H1 (cell line): ENCODE measurements around the gene LDLRAD3. TPM values are rescaled to one million over a fixed set of nuclear protein-coding genes. Genes with fewer than 3 reads are reported as not detected.

Source experiments
- CTCF ChIA-PET: fragments of 300-600 bp; sonication (Branson Sonifier 250); formaldehyde crosslinking; loops from one replicate; lab custom pipeline; 2021; ENCODE audit not compliant: partially characterized antibody; lab: Charles Lee
- POLR2A ChIA-PET: fragments of 300-600 bp; sonication (Branson Sonifier 250); formaldehyde crosslinking; loops from one replicate; lab custom pipeline; 2021; ENCODE audit warnings: inconsistent platforms; ENCODE audit not compliant: partially characterized antibody; lab: Charles Lee
- DNase-seq, 2 experiments: peaks; one replicate each; pipeline versions ENCODE4 v3.0.0 to v3.0.0-alpha.2; 2010 to 2022; ENCODE audit warnings: low spot score in 2 of 2, low read depth in 1 of 2, mixed read lengths in 1 of 2
- FAIRE-seq: peaks from 2 replicates; lab custom pipeline; 2011; peaks lifted over from hg19 to GRCh38; lab: Jason Lieb, UNC
- H2AFZ ChIP-seq: 2 replicates; pipeline ENCODE4 v1.8.1; 2012; ENCODE audit warnings: low read length, inconsistent platforms
- H2AK5ac ChIP-seq: 2 replicates; pipeline ENCODE4 v1.6.1; 2013; ENCODE audit warnings: low read depth, low read length
- H2BK120ac ChIP-seq: replicated peaks from 2 replicates; pipeline ENCODE3; 2013; ENCODE audit warnings: low read depth, low read length, inconsistent platforms
- H2BK12ac ChIP-seq: 2 replicates; pipeline ENCODE4 v1.6.1; 2013; ENCODE audit warnings: low read depth, low read length
- H2BK15ac ChIP-seq: 2 replicates; pipeline ENCODE4 v1.6.1; 2013; ENCODE audit warnings: low read length
- H2BK20ac ChIP-seq: 2 replicates; pipeline ENCODE4 v1.6.1; 2013; ENCODE audit warnings: low read length
- H2BK5ac ChIP-seq: 2 replicates; pipeline ENCODE4 v1.6.1; 2013; ENCODE audit warnings: low read depth, low read length
- H3K14ac ChIP-seq: 2 replicates; pipeline ENCODE4 v1.6.1; 2013; ENCODE audit warnings: inconsistent platforms; ENCODE audit not compliant: insufficient read length
- H3K18ac ChIP-seq: 2 replicates; pipeline ENCODE4 v1.6.1; 2013; ENCODE audit warnings: low read length; ENCODE audit errors: extremely low read depth
- H3K23ac ChIP-seq: 2 replicates; pipeline ENCODE4 v1.6.1; 2013; ENCODE audit warnings: inconsistent platforms; ENCODE audit not compliant: insufficient read length
- H3K23me2 ChIP-seq: 2 replicates; pipeline ENCODE4 v1.6.1; 2013; ENCODE audit warnings: low read depth, low read length
- H3K27ac ChIP-seq: 2 replicates; pipeline ENCODE4 v1.6.1; 2011; ENCODE audit warnings: low read depth, low read length, inconsistent platforms
- H3K27me3 ChIP-seq, 4 experiments: replicated peaks in 1 of 4; 1 replicate in 1 of 4; 2 replicates in 3 of 4; pipeline versions ENCODE4 v1.6.1 to v1.8.1; 2011 to 2013; ENCODE audit warnings: low read length in 3 of 4, mild to moderate bottlenecking in 3 of 4, inconsistent platforms in 2 of 4, mixed read lengths in 2 of 4, moderate library complexity in 1 of 4; ENCODE audit not compliant: control insufficient read depth in 3 of 4, insufficient read depth in 3 of 4; ENCODE audit errors: extremely low read depth in 1 of 4
- H3K36me3 ChIP-seq, 4 experiments: 2 replicates each; pipeline versions ENCODE4 v1.6.1 to v1.8.1; 2011 to 2013; ENCODE audit warnings: mild to moderate bottlenecking in 4 of 4, low read length in 3 of 4, moderate library complexity in 2 of 4, control low read depth in 1 of 4, inconsistent platforms in 1 of 4; ENCODE audit not compliant: insufficient read depth in 4 of 4, control insufficient read depth in 2 of 4
- H3K4ac ChIP-seq: replicated peaks from 2 replicates; pipeline ENCODE3; 2013; ENCODE audit warnings: low read length, low read depth, mixed read lengths, inconsistent platforms; ENCODE audit not compliant: insufficient read length
- H3K4me1 ChIP-seq, 4 experiments: replicated peaks in 1 of 4; 1 replicate in 1 of 4; 2 replicates in 3 of 4; pipeline versions ENCODE4 v1.6.1 to v1.8.1; 2011 to 2013; ENCODE audit warnings: low read length in 3 of 4, inconsistent platforms in 2 of 4, mixed read lengths in 1 of 4; ENCODE audit not compliant: insufficient read depth in 4 of 4, control insufficient read depth in 3 of 4
- H3K4me2 ChIP-seq, 2 experiments: 2 replicates each; pipeline versions ENCODE4 v1.6.1 to v1.8.1; 2011 to 2013; ENCODE audit warnings: low read depth in 2 of 2, low read length in 2 of 2, control low read depth in 1 of 2, inconsistent platforms in 1 of 2, mild to moderate bottlenecking in 1 of 2; ENCODE audit not compliant: insufficient read depth in 1 of 2
- H3K4me3 ChIP-seq, 4 experiments: fragments of 200-600, 300-600 bp in 1 of 4; sonication (generic), shearing (Covaris generic), sonication (Bioruptor Twin) in 1 of 4; 2 replicates each; pipeline versions ENCODE4 v1.5.1 to v1.8.1; 2011 to 2016; ENCODE audit warnings: low read length in 4 of 4, low read depth in 3 of 4, control low read depth in 2 of 4, inconsistent platforms in 2 of 4, mild to moderate bottlenecking in 2 of 4, mixed read lengths in 1 of 4, moderate library complexity in 1 of 4; ENCODE audit not compliant: insufficient read depth in 2 of 4; ENCODE audit errors: extremely low read depth in 1 of 4
- H3K56ac ChIP-seq: replicated peaks from 2 replicates; pipeline ENCODE3; 2013; ENCODE audit warnings: low read depth, mild to moderate bottlenecking, mixed read lengths, low read length, inconsistent platforms; ENCODE audit not compliant: insufficient read length
- H3K79me1 ChIP-seq: 2 replicates; pipeline ENCODE4 v1.6.1; 2013; ENCODE audit warnings: low read depth, low read length, control low read depth
- H3K79me2 ChIP-seq, 2 experiments: 2 replicates each; pipeline versions ENCODE4 v1.6.1 to v1.8.1; 2012 to 2013; ENCODE audit warnings: low read length in 2 of 2, mild to moderate bottlenecking in 2 of 2, inconsistent platforms in 1 of 2; ENCODE audit not compliant: insufficient read depth in 2 of 2, control insufficient read depth in 1 of 2
- H3K9ac ChIP-seq, 4 experiments: replicated peaks in 1 of 4; 1 replicate in 1 of 4; 2 replicates in 3 of 4; pipeline versions ENCODE4 v1.6.1 to v1.8.1; 2011 to 2013; ENCODE audit warnings: low read depth in 3 of 4, low read length in 3 of 4, control low read depth in 2 of 4, mild to moderate bottlenecking in 2 of 4, moderate library complexity in 2 of 4, inconsistent platforms in 1 of 4; ENCODE audit errors: extremely low read depth in 1 of 4
- H3K9me3 ChIP-seq, 2 experiments: 2 replicates each; pipeline versions ENCODE4 v1.6.1 to v1.8.1; 2012 to 2013; ENCODE audit warnings: mild to moderate bottlenecking in 2 of 2, moderate library complexity in 2 of 2, control low read depth in 1 of 2, inconsistent platforms in 1 of 2, low read depth in 1 of 2, low read length in 1 of 2, mixed read lengths in 1 of 2; ENCODE audit not compliant: insufficient read depth in 2 of 2
- H4K20me1 ChIP-seq, 2 experiments: replicated peaks in 1 of 2; 2 replicates each; pipeline versions ENCODE3 to v1.8.1; 2011 to 2013; ENCODE audit warnings: inconsistent platforms in 2 of 2, low read length in 2 of 2, mild to moderate bottlenecking in 1 of 2; ENCODE audit not compliant: insufficient read depth in 2 of 2, control insufficient read depth in 1 of 2
- H4K5ac ChIP-seq: 2 replicates; pipeline ENCODE4 v1.6.1; 2013; ENCODE audit warnings: low read length, low read depth, mixed read lengths, inconsistent platforms; ENCODE audit not compliant: insufficient read length
- H4K8ac ChIP-seq: 2 replicates; pipeline ENCODE4 v1.8.0; 2013; ENCODE audit warnings: mild to moderate bottlenecking, moderate library complexity, low read length, inconsistent platforms; ENCODE audit not compliant: insufficient read depth; ENCODE audit errors: extremely low read depth
- H4K91ac ChIP-seq: replicated peaks from 2 replicates; pipeline ENCODE3; 2013; ENCODE audit warnings: low read length, mixed read lengths, inconsistent platforms; ENCODE audit not compliant: insufficient read length
- ASH2L ChIP-seq: fragments of 200-600, 300-600 bp; sonication (generic); IDR thresholded peaks from one replicate; pipeline ENCODE4 v1.7.1; 2017; ENCODE audit warnings: low read length
- FOSL1 ChIP-seq: IDR thresholded peaks from 2 replicates; pipeline ENCODE4 v1.6.1; 2011; ENCODE audit warnings: mild to moderate bottlenecking, low read depth, low read length, moderate library complexity; ENCODE audit not compliant: insufficient read depth
- GTF2F1 ChIP-seq: IDR thresholded peaks from 2 replicates; pipeline ENCODE4 v1.6.1; 2012; ENCODE audit warnings: low read depth, low read length, improper control_type of control experiment, borderline replicate concordance
- HDAC2 ChIP-seq, 2 experiments: fragments of 300-600 bp in 1 of 2; sonication (generic) in 1 of 2; IDR thresholded peaks; 2 replicates each; pipeline ENCODE4 v1.6.1; 2011 to 2012; ENCODE audit warnings: low read depth in 2 of 2, low read length in 2 of 2, mild to moderate bottlenecking in 2 of 2, moderate library complexity in 2 of 2, borderline replicate concordance in 1 of 2, inconsistent platforms in 1 of 2
- JUN ChIP-seq: IDR thresholded peaks from 2 replicates; pipeline ENCODE4 v1.6.1; 2011; ENCODE audit warnings: low read depth, mild to moderate bottlenecking, improper control_type of control experiment, low read length
- KDM5A ChIP-seq: fragments of 200-600 bp; IDR thresholded peaks from 2 replicates; pipeline ENCODE4 v1.7.1; 2012; ENCODE audit warnings: mild to moderate bottlenecking, low read length, inconsistent platforms, mixed read lengths
- POLR2AphosphoS5 ChIP-seq: IDR thresholded peaks from 2 replicates; pipeline ENCODE4 v1.6.1; 2011; ENCODE audit warnings: low read depth, low read length
- RAD21 ChIP-seq, 2 experiments: IDR thresholded peaks in 1 of 2; conservative IDR thresholded peaks in 1 of 2; 2 replicates each; pipeline ENCODE4 v1.6.1; 2011; ENCODE audit warnings: low read depth in 2 of 2, low read length in 2 of 2, improper control_type of control experiment in 1 of 2, inconsistent platforms in 1 of 2, mild to moderate bottlenecking in 1 of 2, moderate library complexity in 1 of 2
- RNF2 ChIP-seq: fragments of 200-900, 300-1000 bp; sonication (generic); IDR thresholded peaks from 2 replicates; pipeline ENCODE4 v1.7.1; 2016; ENCODE audit warnings: borderline replicate concordance, low read depth, mild to moderate bottlenecking, antibody characterized with exemption, low read length; ENCODE audit not compliant: poor library complexity, severe bottlenecking; ENCODE audit errors: missing control alignments
- SP1 ChIP-seq: IDR thresholded peaks from 2 replicates; pipeline ENCODE4 v1.6.1; 2011; ENCODE audit warnings: low read depth, low read length
- TAF7 ChIP-seq: optimal IDR thresholded peaks from 2 replicates; pipeline ENCODE3; 2011; ENCODE audit warnings: low read depth, mild to moderate bottlenecking, inconsistent platforms, low read length, moderate library complexity, borderline replicate concordance
- TCF12 ChIP-seq: IDR thresholded peaks from 2 replicates; pipeline ENCODE4 v1.6.1; 2011; ENCODE audit warnings: low read depth, mild to moderate bottlenecking, low read length
- YY1 ChIP-seq: IDR thresholded peaks from 2 replicates; pipeline ENCODE4 v1.6.1; 2011; ENCODE audit warnings: low read depth, mild to moderate bottlenecking, low read length
- WGBS, 2 experiments: shearing (Covaris generic) in 1 of 2; methylation state at CpG; one replicate each; pipeline versions ENCODE4 v1.1.6 to v1.1.7; 2013 to 2015; ENCODE audit warnings: low lambda C conversion rate in 2 of 2, mixed read lengths in 2 of 2, inconsistent platforms in 1 of 2, low coverage in 1 of 2, missing lambda C conversion rate in 1 of 2; ENCODE audit not compliant: insufficient replicate concordance in 2 of 2, insufficient coverage in 1 of 2, insufficient read length in 1 of 2; ENCODE audit errors: extremely low coverage in 1 of 2, missing lambda C conversion rate in 1 of 2; 5-methylcytosine and 5-hydroxymethylcytosine counted together
- polyA plus RNA-seq, 7 experiments: library from polyadenylated mRNA; depleted of rRNA in 3 of 7; stranded (reverse) in 5 of 7; unstranded in 2 of 7; fragments of >200 nt in 5 of 7; fragments of 200-250 nt in 2 of 7; gene quantifications; 1 replicate in 5 of 7; 2 replicates in 1 of 7; 4 replicates in 1 of 7; pipeline versions ENCODE4 v1.2.1 to v1.2.3, GENCODE V29; 2011 to 2013; ENCODE audit warnings: missing spikeins in 2 of 7, mixed read lengths in 2 of 7
- total RNA-seq: library from RNA; stranded (reverse); fragmentation: NEBNext Ultra II Directional; extraction: Animal tissue kit (Norgen Biotek cat#: 25700); gene quantifications from 2 replicates; pipeline ENCODE4 v1.2.1, GENCODE V29; 2021

LDLRAD3 gene
- total and polyA plus RNA-seq, 2 of the 8 experiments (the other 6 are each of a cell fraction or from before 2014, with no cell fraction given): 18.6 to 22.8 TPM

- Histone ChIP-seq H2BK15ac (no peak overlapping the region), H2AFZ (no peak overlapping the region), H3K23me2 (no peaks in the 10 kb centered on the region), H3K27ac (no peak overlapping the region), H2BK20ac (no peak overlapping the region), H4K5ac (no peak overlapping the region), H2BK12ac (no peak overlapping the region), H3K23ac (no peak overlapping the region), H4K91ac (no peak overlapping the region), H2BK120ac (no peak overlapping the region), H3K9me3 (peaks cover 4 to 6% of the 10 kb centered on the region in 2 experiments; a peak in 2 of 4 replicates), H3K27me3 (no peaks in the 10 kb centered on the region), H2AK5ac (no peak overlapping the region), H3K36me3 (no peaks in the 10 kb centered on the region), H4K20me1 (no peaks in the 10 kb centered on the region), H3K9ac (no peak overlapping the region), H3K56ac (no peak overlapping the region), H3K4me2 (no peak overlapping the region), H3K4me3 (no peak overlapping the region), H3K79me1 (peaks cover 3% of the 10 kb centered on the region; the same call in 1 of the 2 replicates), H3K14ac (no peak overlapping the region), H3K79me2 (peaks cover 0 to 91% of the 10 kb centered on the region in 2 experiments; a peak in 3 of 4 replicates), H3K18ac (no peak overlapping the region), H3K4ac (no peak overlapping the region), H4K8ac (no peak overlapping the region), H3K4me1 (peaks cover 0 to 11% (median 9%) of the 10 kb centered on the region in 4 experiments; a peak in 4 of 7 replicates), H2BK5ac (no peak overlapping the region)
- DNase-seq: no peak
- ChIA-PET CTCF (interaction anchor here (1.2 to 1.8 kb wide), 3 partner anchors 8 to 141 kb away, joined by 3 to 5 read pairs (median 4); no protein-coding TSS in a partner anchor), POLR2A (interaction anchor here (1.0 kb wide), 2 partner anchors 11 to 15 kb away, joined by 3 to 4 read pairs; no protein-coding TSS in a partner anchor)
- WGBS, 2 experiments: 66% methylated on average over 3 of the region's 3 CpGs; no CpG with 5 or more reads in 1 of the 2 experiments
- no peak for FAIRE-seq
- TF ChIP-seq FOSL1 (no peak), TCF12 (no peak), KDM5A (no peak), HDAC2 (IDR thresholded peaks at IDR 0.05; ENCODE audit: borderline replicate concordance in 1 of 2, low read depth in 2 of 2, low read length in 2 of 2) (no peak), RNF2 (no peak), YY1 (no peak), RAD21 (IDR thresholded peaks at IDR 0.05 in 1 of 2, conservative IDR thresholded peaks at IDR 0.05 in 1 of 2; ENCODE audit: low read depth in 2 of 2, low read length in 2 of 2) (no peak), GTF2F1 (no peak), ASH2L (no peak), SP1 (no peak), POLR2AphosphoS5 (no peak), TAF7 (no peak), JUN (no peak)
These were observed 43.1 kb downstream of the LDLRAD3 start for GRCh38 chr11:35986947-35987346.
